ENCODE data around the gene SPESP1.
"Not testable (repeated sequence)": the region's sequence is repeated elsewhere in the genome, so short reads cannot be mapped to it uniquely, and the experiment has no call there.

The SPESP1 gene

DNA sequence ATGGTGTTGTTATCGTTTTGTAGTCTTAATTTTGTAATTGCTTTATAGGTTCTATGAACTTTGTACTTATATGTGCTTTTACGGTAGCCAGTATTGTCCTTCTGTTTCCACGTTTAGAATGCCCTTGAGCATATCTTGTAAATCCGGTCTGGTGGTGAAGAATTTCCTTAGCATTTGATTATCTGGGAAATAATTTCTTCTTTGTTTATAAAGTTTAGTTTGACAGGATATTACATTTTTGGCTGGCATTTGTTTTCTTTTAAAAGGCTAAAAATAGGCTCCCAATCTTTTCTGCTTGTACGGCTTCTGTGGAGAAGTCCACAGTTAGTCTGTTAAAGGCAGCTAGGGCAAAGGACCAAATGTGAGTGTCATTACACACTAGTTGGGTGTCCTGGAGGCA lies 36.7 kb downstream of the SPESP1 start:
- DNase-seq, result no peak

DNA sequence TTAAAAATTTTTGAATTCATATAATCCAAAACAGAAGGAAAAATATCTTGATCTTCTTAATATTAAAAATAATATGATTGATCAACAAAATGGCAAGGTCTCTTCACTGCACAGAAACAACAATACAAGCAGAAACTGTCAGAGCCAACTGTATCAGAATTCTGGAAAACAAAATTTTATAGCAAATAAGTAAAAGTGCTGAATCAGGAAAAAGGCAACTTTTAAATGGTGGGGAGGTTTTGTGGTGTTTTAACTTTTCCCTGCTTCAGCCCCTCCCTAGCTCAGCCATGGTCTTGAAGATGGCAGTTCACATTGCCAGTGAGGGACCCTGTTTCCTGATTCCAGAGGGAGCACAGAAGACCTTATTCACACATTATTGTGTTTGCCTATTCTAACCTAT lies 37.6 kb downstream of the SPESP1 start:
- DNase-seq, result no peak

DNA sequence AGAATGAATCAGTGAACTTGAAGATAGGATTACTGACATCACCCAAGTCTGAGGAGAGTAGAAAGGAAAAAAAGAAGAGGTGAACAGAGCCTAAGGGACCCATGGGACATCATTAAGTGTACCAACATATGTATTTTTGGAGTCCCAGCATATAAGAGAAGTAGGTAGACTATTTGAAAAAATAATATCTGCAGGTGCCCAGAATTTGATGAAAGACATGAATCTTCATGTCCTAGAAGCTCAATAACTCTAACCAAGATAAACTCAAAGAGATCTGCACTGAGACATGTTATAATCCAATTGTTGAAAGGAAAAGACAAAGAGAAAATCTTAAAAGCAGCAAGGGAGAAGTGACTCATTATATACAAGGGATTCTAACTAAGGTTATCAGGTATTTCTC lies 39.0 kb downstream of the SPESP1 start:
- no peak for DNase-seq

DNA sequence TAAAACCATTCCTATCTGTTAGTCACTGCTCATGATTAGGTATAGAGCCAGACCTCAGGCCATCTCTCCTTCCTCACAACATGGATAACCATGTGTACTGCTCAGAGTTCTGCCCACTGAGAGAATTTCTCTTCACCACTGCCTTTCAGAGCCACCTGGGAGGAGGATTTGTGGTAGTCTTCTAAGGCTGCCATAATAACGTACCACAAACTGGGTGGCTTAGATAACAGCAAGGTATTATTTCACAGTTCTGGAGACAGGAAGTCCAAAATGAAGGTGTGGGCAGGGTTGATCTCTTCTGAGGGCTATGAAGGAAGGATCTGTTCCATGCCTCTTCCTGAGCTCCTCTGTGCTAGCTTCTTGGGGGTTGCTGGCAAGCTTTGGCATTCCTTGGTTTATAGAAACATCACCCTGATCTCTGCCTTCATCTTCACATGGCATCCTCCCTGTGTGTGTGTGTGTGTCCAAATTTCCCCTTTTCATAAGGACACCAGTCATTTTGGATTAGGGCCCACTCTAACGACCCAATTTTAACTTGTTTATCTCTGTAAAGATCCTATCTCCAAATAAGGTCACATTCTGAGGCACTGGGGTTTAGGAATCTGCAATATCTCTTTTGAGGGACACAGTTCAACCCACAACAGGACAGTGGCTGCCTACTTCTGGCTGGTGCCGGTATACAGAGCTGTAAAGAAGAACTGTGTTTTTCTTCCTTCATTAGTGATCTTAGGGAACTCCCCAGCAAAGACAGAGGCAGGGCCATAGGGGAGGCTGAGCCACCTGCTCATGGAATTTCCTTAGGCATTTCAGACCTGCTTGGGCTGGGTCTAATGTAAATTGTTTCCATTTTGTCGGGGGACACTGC lies 42.1 kb downstream of the SPESP1 start:
- no peak for DNase-seq

DNA sequence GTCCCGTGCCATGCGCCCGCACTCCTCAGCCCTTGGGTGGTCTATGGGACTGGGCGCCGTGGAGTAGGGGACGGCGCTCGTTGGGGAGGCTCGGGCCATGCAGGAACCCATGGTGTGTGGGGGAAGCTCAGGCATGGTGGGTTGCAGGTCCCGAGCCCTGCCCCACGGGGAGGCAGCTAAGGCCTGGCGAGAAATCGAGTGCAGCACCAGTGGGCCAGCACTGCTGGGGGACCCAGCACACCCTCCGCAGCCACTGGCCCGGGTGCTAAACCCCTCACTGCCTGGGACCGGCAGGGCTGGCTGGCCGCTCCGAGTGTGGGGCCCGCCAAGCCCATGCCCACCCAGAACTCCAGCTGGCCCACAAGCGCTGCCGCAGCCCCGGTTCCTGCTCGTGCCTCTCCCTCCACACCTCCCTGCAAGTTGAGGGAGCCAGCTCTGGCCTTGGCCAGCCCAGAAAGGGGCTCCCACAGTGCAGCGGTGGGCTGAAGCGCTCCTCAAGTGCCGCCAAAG lies 45.4 kb downstream of the SPESP1 start:
- not testable (repeated sequence) for DNase-seq

DNA sequence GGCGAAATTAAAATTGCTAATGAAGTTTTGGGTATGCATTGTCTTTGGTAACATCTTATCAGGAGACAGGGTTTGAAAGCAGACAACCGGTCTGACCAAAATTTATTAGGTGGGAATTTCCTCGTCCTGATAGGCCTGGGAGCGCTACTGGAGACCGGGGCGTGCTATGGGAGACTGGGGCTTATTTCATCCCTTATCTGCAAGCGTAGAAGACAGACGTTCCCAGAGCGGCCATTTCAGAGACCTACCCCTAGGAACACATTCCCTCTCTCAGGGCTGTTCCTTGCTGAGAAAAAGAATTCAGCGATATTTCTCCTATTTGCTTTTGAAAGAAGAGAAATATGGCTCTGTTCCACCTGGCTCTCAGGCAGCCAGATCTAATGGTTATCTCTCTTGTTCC lies 47.1 kb downstream of the SPESP1 start:
- DNase-seq, result not testable (repeated sequence)

DNA sequence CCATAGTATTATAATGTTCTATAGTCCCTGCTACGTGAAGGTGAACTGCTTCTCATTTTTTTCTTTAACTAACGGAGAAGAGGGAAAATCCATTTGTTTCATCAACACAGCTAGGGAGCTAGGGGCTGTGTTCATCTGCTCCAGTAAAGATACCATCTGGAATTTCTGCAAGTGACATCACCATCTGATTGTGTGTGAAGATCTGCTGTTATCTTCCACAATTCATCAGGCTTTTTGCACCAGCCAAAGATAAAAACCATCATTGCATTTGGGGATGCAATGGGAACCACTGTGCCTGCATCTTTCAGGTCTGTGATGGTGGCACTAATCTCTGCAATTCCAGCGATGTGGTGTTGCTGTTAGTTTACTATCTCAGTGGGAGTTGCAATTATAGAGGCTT lies 48.7 kb downstream of the SPESP1 start:
- DNase-seq, result no peak

DNA sequence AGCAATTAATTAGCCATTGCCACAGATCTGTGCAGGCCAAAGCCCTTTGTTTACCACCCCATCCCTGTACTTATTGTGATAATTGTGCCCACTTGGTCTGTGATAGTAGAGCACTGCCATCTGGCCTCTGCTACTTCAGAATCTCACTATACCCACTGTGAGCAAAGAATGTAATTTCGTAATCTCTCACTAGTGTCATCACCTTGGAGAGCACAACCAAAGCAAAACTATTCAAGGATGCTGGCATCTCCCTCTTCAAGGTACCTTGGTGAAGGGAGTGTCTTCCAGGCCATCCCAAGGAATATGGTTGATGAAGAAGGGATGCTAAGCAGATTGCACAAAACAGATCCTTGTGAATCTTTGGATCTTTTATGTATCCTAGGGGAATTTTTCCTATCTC lies 49.5 kb downstream of the SPESP1 start:
- DNase-seq, result no peak

DNA sequence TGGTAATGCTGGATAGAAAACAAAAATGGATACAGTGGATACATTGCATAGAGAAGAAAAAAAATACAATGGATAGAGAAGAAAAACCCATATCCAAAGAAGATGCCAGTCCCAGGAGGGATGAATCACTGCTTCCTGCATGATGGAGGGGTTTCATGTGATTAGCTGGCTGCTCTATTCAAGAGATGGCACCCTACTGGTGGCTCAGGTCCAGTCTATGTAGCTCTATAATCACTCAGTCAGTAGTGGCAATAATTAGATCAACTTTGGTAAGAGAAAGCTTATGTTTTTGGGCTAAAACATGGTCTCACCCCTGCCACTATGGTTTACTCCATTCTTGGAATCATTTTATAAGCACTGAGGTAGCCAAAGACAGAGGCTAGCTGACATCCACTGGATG lies 50.5 kb downstream of the SPESP1 start:
- DNase-seq, result no peak

DNA sequence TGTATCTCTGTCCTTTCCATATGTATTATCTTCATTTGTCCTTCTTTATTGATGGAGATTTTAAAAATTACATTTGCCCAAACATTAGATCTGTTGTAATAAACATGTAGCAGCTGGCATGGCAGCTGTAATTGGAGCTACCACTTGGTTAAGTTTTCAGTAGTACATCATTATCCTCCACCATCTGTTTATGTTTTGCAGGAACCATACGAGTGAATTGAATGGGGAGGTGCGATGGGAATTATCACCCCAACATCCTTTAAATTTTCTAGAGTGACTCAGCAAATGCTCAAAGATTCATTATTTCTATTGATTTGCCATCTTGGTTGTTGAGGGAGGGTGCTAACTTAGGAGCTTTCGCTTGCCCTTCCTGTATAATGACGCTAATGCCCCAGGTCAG lies 51.6 kb downstream of the SPESP1 start:
- DNase-seq, result no peak

DNA sequence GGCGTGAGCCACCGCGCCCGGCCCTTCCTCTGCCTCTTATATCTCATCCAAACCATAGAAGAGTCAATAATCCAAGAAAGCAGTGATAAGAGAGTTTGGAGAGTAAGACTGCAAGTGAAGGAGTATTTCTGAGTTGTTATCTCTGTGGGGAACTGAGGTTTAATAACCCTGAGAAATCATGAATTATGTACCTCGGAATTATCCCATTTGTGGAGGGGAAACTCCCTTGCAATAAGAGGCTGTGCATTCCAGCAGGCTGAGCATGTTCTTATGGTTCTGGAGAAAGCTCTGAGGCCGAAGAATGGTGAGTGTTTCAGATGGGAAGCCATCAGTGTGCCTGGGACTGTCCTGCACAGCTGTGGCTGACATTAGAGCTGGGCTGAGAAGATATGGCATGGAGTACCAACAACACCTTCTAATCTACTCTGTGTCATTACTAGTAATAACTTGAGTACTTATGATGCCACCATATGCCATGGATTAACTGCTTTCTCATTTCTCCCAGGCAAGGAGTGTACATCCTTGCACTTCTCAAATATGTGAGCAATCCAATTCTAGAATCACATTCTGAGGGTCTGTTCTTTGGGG lies 52.7 kb downstream of the SPESP1 start:
- DNase-seq, result no peak

DNA sequence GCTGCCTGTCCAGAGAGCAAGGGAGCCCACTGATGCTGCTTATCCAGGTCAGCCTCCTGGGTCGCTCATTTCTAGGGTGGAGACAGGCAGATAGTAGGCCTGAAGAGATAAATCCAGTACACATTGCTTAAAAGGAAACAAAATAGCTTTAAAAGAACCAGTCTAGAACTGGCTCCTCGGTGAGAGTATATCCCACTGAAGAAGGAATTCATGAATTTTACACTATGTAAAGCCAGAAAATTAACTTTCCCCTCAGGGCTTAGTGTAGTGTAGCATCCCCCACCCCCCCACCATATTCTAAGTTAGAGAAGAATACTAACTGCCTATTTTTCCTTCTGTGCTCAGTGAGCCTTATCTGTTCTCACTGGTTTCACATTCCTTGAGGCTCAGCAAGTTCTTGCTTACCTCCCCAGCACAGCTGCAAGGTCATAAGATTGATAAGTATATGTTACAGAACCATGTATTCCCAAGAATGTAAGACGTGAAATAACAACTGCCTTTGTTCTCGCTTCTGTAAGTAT lies 53.7 kb downstream of the SPESP1 start:
- no peak for DNase-seq

DNA sequence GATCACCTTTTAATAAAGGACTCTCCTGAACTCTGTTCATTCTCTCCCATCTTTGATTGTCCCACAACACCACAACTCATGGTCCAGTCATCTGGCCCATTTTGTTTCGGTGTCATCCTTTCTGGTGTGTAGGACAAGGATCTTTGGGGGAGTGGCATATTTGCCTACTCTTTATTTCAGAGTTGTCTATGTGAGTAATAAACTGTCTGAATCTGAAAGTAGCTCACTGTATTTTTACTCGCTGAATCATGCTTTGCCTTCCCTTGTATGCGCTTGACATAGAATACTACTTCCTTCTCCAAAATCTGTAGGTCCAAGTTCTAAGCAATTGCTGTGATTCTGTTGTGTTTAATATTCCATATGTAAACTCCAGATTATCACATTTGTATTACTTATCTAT lies 54.3 kb downstream of the SPESP1 start:
- DNase-seq, result no peak

DNA sequence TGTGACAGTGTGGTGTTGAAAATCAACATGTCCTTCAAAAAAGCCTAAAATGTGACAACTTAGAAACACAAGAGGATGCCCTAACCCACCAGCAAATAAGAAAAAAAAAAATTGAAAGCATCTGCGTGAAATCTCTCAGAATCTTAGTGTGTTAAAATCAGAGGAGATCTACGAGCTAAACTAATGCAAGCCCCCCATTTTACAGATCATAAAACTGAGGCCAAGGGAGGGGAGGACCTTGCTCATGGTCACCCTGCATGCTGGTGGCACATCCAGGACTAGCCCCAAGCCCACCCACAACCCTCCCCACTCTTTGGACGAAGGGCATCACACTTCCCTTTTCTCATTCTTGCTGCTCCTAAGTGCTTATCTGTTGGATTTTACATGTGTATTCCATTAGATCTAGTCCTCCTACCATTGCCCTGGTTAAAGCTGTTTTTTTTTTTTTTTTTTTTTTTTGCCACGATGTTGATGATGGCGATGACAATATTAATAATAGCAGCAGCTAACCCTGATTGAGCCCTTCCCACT lies 55.1 kb downstream of the SPESP1 start:
- DNase-seq, result no peak

DNA sequence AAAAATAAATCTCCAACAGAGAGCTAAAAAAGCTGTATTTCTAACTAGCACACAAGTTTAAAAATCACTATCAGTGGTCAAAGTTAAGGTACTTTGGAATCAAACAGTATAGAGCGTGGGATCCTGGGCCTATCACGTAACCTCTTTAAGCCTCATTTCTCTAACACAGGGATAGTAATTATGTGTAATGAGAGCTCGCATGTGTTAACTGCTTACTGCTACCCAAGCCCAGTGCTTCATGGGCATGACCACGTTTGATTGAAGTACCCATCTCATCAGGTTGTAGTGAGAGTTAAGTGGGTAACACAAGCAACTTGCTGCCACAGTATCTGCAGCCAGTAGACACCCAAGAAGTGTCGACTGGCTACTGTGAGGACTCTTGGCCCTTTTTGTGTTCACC lies 56.0 kb downstream of the SPESP1 start:
- no peak for DNase-seq

DNA sequence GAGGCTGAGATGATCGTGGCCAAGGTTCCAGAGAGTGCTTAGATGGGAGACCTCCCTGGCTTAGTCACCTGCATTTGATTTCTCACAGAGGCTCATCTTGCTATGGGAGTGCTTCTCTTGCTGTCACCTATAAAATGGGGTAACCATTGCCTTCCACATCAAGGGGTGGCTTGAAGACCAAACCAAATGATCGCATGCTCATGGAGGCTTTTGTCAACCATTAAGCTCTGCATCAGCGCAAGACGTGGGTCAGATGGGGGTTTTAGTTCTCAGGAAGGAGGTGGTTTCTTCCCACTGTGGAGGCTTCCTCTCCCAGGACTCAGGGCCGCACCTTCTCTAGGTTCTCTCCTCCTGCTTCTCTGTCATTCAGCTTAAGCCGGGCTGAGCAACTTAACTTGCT lies 56.8 kb downstream of the SPESP1 start:
- no peak for DNase-seq

DNA sequence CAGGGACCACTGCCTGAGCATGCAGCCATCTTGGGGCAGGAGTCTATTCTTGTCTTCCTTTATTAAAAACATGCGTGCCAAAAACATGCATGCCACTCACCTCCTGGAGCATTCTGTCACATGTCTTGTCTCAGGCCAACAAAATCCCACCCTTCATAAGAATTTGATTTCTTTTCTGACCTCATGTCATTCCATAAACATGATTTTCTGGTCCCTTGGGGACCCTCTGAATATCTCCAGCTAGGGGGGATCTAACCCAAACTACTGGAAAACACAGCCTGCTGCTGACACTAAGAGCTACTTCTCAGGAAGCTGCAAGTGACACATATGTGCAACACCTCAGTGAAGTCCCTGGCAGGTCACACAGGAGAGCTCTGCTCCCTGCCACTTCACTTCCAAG lies 57.4 kb downstream of the SPESP1 start:
- DNase-seq, result no peak

DNA sequence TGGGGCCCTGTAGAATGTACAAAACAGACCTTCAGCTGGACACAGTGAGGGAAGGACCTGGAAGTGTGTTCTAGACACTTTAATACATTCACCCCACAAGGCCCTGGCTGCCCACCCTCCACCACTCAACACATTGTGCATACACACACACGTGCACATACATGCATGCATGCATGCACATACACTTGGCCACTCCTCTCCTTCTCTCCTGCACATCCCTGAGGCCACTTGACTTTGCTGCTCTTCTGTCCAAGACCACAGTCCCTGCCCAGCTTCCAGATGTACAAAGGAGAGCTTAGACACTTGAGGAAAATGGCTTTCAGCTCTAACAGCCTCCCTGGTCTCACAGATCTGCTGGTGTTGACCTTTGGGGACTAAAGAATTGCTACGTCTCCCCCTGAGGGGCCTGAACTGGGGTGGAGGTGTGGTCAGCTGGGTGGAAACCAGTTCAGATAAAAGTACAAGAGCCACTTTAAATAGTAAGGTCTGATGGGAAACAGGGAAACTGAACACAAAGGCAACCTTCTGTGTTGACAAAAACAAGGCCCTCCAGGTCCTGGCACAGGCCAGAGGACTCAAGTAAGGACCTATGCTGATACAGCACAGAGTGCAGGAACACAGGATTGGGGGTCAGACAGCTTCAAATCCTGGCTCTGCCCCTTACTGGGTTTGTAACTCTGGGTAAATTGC lies 59.4 kb downstream of the SPESP1 start:
- DNase-seq, result no peak

DNA sequence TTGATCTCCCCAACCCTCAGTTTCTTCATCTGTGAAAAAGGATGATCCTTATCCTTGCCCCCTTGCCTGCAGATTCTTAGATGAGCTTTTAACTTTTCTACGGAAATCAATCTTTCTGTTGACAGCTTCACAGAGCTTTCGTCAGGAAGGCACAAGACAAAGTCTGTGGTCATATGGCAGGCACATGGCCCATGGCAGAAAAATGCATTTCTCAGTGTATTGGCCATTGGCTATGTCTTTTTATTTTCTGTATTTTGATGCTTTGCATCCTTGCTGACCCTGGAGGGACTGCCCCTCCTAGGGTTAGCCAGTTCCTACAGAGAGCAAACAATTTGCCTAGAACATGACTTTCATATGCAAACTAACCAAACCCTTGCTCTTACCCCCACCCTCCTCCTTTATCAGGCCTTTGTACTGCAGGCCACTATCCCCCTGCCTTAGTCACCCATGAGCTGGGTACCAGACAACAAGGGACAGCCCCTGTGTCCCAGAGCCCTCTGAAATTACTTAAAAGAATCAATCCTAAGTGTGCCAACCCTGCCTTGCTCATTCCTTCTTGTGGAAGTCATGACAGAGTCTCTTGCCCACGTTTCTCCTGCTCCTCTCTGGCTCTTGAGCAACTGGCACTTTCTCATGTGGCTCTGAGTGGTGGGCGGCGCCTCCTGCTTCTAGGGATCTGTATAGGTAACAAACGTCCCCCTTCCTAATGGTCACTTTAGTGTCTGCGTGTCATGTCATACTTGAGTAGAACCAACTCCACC lies 60.1 kb downstream of the SPESP1 start:
- DNase-seq, result no peak

DNA sequence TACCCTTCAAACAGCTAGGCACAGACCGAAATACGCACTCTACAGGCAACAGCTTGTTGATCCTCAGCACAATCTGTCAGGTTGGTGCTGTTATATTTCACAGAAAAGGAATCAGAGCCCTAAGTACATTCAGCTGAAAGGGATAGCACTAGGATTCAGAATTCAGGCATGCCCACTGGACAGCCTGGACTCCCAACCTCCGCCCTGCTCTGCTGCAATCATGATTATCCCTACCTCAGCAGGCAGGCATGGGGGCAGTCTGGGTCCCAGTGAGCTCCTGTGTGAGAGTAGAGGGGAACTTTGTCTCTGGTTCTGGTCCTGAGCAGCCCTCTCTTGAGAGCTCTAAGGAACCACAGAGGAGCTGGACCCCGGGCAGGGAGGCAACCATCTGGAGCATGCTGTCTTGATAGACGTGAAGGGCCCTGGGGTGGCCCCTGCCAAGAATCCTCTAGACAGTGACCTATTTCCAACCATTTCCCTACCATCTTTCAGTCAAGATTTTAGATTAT lies 60.7 kb downstream of the SPESP1 start:
- DNase-seq, result no peak

DNA sequence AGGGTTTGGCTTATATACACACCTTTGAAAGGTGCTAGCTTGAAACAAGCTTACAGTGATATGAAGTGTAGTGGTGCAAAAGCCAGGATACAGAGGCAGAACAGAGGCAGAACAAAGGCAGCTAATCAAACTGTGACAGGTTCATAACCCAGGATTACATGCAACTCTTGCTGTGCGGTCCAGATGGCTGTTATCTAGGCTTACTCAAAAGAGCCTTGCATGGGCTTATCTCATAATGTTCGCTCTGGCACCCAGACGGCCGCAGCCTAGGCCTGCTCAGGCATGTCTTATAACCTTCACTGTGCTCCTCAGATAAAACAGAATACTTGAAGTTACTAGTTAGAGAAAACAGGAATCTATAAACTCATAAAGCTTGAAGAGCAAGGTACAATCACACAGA lies 61.4 kb downstream of the SPESP1 start:
- DNase-seq, result no peak

DNA sequence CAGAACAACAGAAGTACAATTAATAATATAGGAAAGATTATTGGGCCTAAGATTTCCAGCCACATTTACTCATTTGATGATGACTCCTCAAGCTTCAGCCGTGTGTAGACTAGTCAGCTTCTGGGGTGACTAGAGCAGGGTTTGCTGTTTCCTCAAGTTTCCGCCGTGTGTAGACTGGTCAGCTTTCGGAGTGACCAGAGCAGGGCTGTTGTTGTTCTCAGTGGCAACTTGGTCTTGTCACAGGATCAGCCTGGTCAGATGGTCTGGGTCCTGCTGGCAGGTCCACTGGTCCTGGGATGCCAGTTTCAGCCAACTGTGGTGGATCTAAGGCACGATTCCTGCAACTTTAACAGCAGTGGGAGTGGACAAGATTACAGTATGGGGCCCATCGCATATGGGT lies 62.4 kb downstream of the SPESP1 start:
- DNase-seq, result no peak
